KOPT-K1 (cell line): ENCODE results near the gene COL7A1.

Source experiments
- H3K27ac ChIP-seq: fragments of 200-600 bp; sonication (generic); 2 replicates; pipeline ENCODE4 v1.5.1; 2016; ENCODE audit warnings: antibody characterized with exemption, mild to moderate bottlenecking, low read depth, low read length; ENCODE audit not compliant: poor library complexity, severe bottlenecking
- H3K36me3 ChIP-seq: fragments of 200-600 bp; sonication (generic); 2 replicates; pipeline ENCODE4 v1.5.1; 2017; ENCODE audit warnings: antibody characterized with exemption, mild to moderate bottlenecking, low read length, moderate library complexity; ENCODE audit not compliant: insufficient read depth
- H3K9me3 ChIP-seq: fragments of 200-600 bp; sonication (generic); 2 replicates; pipeline ENCODE4 v1.5.1; 2017; ENCODE audit warnings: antibody characterized with exemption, low read length, mild to moderate bottlenecking; ENCODE audit not compliant: insufficient read depth, poor library complexity, severe bottlenecking

The COL7A1 gene

DNA sequence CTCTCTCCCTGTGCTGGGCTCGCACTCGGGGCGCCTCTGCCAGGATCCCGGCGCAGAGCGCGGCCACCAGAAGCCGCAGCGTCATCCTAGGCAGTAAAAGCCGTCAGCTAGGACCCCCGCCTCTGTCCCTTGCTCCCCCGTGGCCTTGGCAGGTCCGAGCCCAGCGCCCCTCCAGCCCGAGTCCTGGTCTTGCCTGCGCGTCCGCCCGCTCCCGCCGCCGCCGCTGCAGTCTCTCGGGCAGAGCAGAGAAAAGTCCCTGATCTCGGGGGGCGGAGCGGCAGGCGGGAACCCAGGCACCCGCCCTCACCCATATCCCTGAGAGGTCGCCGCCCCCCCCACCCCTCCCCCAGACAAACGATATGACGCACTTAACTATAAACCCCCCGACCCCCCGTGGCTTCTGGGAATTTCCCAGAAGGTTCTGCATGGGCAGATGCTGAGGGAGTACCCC lies at the start of gene COL7A1:
Gene COL7A1, minus strand, starts transcription at position 255 of the 451 bp plus-strand sequence. Its CDS starts 170 bp downstream, at position 85.
- H3K9me3 ChIP-seq, result no peaks in the 10 kb centered on the region
- no peak within 1 kb of the TSS for H3K27ac ChIP-seq
- peaks cover 36% of the 10 kb centered on the region for H3K36me3 ChIP-seq

DNA sequence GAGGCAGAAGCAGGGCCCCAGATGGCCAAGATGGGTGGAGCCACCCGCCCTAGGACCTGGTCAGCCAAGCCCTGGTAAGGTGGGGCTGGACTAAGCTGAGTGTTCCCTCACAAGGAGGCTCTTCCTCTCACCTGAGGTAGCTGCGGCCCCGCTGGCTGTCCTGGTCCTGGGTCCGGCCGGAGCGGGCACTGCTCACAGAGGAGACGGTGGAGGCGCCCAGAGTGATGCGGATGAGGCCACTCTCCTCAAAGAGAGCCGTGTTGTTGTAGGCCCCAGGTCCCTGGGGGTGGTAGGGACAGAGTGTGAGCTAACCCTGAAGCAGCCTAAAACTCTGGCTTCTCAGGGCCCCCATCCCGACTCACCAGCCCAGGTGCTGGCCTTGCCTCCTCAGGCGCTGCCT lies 47.5 kb upstream of the COL7A1 start:
- no peaks in the 10 kb centered on the region for H3K9me3 ChIP-seq
- no peak overlapping the region for H3K27ac ChIP-seq
- H3K36me3 ChIP-seq, result peaks cover 82% of the 10 kb centered on the region; the same call in 1 of the 2 replicates

DNA sequence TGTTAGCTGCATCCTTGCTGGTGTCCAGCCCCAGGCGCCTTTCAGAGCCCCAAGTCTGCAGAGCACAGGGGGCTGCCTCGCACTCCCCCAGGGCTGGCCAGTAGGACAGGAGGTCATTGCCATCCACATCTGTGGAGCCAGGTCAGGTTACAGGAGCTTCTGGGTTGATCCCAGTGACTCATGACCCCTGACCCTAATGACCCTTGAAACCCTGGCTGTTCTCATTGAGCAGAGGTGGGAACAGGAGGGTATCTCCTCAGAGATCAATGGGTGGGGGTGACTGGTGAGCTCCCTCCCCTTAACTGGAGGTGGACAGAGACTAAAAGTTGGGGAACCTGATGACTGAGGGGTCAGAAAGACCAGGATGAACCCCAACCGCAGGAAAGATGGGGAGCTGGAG lies 46.3 kb upstream of the COL7A1 start:
- H3K9me3 ChIP-seq, result no peaks in the 10 kb centered on the region
- H3K27ac ChIP-seq, result no peak overlapping the region
- H3K36me3 ChIP-seq, result peaks cover 76% of the 10 kb centered on the region; the same call in 1 of the 2 replicates

DNA sequence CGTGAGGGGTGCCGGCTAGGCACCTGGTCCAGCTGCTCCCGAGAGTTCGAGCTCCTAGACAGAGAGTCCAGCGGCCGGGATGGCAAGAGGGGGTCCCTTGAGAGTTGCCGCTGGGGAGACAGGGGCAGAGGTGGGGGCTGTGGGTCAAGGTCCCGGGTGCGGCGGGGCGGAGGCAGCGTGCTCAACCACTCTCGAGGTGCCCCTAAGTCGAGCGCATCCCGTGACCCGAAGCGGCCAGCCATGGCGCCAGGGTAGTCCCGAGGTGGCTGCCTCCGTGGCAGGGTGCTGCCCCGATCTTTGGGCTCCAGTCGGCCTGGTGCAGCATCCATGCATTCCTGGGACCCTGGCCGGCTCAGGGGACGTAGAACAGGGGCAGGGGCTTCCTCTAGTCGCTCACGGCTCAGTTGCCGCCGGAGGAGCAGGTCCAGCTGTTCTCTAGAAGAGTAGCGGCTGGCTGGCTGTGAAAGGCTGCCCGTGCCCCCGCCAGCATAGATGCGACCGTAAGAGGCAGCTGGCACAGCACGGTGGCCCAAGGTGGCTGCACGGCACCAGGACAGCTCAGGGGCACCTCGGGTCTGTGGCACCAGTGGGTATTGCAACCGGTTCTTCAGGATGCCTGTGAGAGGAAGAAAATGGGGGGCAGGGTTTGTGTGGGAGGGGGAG lies 44.9 kb upstream of the COL7A1 start:
- H3K36me3 ChIP-seq, result peaks cover 63% of the 10 kb centered on the region; the same call in 1 of the 2 replicates

DNA sequence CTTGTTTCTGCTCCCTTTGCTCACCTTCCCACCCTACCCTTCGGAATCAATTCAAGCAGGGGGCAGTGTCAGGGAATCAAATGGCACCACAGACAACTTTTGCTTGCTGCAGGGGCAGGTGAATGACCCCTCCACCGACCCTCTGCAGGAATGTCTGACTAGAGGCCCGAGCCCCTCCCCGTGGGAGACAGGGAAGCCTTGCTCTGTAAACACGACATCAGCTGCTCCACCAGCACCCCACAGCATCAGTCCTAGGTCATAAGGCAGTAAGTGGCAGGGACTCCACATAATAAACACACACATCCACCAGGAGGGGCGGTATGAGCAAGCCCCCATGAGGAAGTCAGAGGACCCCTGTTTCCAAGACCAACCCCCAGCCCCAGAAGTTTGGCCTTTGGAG lies 42.2 kb upstream of the COL7A1 start:
- Histone ChIP-seq H3K27ac (no peak overlapping the region), H3K9me3 (no peaks in the 10 kb centered on the region), H3K36me3 (peaks cover 46% of the 10 kb centered on the region; the same call in 1 of the 2 replicates)

More for the DNA sequence above, 44.9 kb upstream of the COL7A1 start:
- H3K9me3 ChIP-seq, result no peaks in the 10 kb centered on the region
- H3K27ac ChIP-seq, result no peak overlapping the region

DNA sequence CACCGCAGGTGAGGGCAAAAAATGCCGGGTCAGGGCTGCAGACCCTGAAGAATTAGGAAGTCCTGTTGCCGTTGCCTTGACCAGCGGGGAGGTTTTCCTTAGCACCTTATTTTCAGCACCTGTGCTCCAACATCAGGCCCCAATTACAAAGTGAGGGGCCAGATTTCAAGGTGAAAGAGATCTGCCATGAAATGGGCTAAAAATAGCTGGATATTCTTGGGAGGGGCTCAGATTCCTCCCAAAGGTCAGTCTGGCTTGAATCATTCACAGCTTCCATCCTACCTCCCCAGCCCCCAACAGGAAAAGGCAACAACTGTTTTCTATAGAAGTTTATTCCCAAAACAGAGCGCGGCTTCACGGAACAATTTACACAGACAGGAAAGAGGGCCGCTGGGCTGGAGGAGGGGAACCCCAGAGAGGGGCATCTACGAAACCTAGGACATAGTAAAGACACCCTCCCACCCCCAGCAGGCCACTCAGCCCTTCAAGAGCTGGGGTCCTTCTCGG lies 41.1 kb upstream of the COL7A1 start:
- no peaks in the 10 kb centered on the region for H3K9me3 ChIP-seq
- H3K27ac ChIP-seq, result peak overlapping the region; percentile 63
- peaks cover 44% of the 10 kb centered on the region; the same call in 1 of the 2 replicates for H3K36me3 ChIP-seq

DNA sequence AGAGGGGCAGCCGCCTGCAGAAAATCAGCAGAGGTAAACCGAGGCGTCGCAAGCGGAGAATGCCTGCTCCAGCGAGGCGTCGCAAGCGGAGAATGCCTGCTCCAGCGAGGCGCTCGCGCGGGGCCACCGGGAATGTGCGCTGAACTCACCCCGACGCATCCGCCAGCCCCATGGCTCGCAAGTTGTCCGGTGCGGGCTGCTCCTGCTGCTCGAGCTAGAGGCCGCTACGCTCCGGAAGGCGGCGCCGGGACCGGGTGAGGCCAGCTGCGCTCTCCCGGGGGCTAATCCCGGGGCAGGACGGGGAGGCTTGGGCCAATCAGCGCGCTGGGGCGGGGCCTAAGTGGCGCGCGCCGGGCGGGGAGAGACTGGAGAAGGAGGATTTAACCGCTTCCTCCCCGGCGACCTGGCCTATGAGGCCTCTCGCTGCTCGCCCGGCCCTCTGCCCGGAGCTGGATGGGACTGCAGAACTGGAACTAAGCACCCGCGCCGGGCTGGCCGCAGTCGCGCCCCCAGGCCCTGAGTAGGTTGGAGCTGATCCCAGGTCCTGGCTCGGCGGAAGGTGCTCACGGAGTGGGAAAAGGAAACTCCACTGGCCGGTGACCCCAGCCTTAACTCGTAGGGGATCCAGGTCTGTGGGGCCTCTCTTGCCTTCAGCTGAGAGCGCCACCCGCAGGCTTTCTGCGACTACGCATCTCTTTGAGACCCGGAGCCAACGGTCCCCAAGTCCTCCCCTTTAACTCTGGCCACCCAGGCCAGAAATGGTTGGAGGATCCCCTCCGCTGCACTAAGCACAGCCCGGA lies 40.3 kb upstream of the COL7A1 start, which contains the start of gene SLC26A6:
Gene SLC26A6, minus strand, starts transcription at position 240 of the 800 bp plus-strand sequence. Its CDS starts 68 bp downstream, at position 172.
- peaks cover 36% of the 10 kb centered on the region; the same call in 1 of the 2 replicates for H3K36me3 ChIP-seq
- H3K9me3 ChIP-seq, result no peaks in the 10 kb centered on the region
- peak within 1 kb of the TSS; percentile 63 for H3K27ac ChIP-seq

DNA sequence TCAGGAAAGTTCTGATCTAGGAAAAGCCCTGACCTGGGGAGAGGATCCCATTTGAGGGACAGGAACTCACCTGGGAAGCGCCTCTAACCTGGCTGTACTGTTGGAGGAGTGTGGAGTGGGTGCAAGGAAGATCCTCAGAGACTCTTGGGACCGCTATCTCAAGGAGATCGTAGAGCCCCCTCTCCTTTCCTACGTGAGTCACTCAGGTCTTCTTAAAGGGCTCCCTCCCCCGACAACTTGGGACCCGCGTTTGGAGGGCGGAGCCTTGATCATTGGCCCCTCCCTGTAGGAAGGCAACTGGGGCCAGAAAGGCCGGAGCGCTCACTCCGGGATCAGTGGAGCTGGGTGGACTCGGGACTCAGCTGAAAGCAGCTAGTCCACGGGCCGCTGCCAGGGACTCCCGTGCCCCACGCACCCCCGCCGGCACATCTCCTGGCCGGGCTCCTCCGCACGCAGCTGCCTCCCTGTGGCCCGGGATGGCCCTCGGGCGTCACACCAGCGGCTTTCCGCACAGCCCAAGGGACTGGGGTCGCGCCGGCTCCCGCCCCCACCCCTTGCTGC lies 39.6 kb upstream of the COL7A1 start:
- peaks cover 36% of the 10 kb centered on the region; the same call in 1 of the 2 replicates for H3K36me3 ChIP-seq
- H3K27ac ChIP-seq, result peak overlapping the region; percentile 63
- no peaks in the 10 kb centered on the region for H3K9me3 ChIP-seq

DNA sequence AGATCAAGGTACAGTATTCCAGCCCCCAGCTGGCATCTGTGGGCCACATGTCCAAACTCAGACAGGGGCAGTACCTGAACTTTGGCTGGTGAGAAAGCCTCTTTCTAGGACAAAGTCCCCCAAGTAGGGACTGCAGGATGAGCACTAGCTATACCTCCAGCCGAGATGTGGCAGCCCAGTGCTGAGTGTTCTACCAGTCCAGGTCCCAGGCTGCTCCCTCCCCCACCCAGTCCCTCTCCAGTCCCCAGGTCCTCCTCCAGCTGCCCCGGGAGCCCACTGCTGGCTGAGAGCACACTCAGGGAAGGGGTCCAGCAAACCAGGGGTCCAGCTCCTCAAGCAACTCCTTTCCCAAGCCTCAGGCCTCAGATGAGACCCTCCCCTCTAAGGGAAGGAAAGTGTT lies 38.6 kb upstream of the COL7A1 start:
- H3K36me3 ChIP-seq, result peaks cover 35% of the 10 kb centered on the region; the same call in 1 of the 2 replicates
- H3K9me3 ChIP-seq, result no peaks in the 10 kb centered on the region
- H3K27ac ChIP-seq, result no peak overlapping the region

DNA sequence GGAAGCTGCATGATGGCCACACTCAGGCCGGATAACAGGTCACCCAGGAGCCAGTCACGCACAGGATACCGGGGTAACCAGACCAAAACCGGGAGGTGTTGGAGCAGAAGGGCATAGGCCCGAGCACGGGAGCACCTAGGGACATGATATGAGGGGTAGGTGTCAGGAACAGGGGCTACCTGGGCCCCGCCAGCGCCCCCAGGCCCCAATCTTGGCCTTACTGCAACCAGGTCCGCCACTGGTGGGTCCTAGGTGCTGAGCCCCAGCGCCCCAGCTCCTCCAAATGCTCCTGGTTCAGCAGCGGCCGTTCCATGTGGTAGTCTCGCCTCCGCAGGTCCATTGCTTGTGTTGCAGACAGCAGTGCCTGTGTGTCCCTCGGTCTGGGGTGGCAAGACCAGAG lies 38.1 kb upstream of the COL7A1 start:
- H3K36me3 ChIP-seq, result peaks cover 38% of the 10 kb centered on the region; the same call in 1 of the 2 replicates
- H3K9me3 ChIP-seq, result no peaks in the 10 kb centered on the region
- no peak overlapping the region for H3K27ac ChIP-seq

DNA sequence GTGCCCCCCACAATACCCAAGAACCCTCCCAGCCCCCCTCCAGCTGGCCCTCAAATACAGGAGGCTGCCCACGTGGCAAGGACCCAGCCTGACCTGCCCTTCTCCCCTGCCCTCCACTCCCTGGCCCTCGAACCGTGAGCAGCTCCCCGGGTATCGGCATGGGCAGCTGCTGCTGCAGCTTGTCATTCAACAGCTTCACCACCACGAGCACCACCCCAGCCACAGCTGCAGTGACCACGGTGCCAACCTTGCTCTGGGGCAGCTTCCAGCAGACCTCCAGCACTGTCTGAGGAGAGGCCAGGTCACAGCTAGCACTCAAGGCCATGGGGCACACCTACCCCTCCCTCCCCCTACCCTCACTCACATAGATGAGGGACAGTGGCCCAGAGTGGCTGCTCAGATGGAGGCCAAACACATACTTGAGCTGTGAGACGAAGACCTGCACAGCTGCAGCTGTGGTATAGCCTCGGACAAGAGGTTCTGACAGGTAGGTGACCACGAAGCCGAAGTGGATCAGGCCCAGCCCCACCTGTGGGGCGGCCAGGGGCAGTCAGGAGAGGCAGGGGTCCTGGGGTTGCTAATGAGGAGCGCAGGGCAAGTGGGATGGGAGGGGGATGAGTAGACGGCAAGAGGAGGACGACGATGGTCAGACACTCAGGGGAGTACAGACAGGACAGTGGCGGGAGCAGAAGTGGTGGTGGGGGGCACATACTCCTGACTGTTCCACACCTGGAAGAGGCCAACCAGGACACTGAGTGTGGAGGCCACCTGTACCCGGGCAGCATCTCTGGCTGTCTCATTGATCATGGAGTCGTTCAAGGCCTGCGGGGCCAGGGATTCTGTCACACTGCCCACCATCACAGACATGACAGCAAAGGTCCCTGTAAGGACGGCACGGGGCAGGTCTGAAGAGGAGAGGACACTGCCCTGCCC lies 36.7 kb upstream of the COL7A1 start:
- Histone ChIP-seq H3K27ac (no peak overlapping the region), H3K9me3 (no peaks in the 10 kb centered on the region), H3K36me3 (peaks cover 53% of the 10 kb centered on the region; the same call in 1 of the 2 replicates)

DNA sequence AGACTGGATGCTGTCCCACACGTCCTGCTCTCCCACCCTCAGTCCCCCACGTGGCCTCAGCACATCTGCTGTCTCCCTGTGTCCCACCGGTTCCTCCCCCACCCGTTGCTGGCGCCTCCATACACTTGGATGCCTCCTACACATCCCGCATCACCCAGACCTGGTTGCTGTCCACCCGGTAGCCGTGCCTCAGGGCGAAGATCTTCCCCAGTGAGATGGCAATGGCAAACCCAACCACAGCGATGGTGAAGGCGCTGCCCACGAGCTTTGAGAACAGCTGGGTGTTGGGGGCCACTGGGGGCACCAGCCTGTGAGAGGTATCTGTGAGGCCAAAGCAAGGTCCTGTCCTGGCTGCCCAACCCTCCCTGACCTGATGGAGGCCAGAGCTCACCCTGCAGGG lies 35.7 kb upstream of the COL7A1 start:
- no peak overlapping the region for H3K27ac ChIP-seq
- no peaks in the 10 kb centered on the region for H3K9me3 ChIP-seq
- H3K36me3 ChIP-seq, result peaks cover 62% of the 10 kb centered on the region; the same call in 1 of the 2 replicates

DNA sequence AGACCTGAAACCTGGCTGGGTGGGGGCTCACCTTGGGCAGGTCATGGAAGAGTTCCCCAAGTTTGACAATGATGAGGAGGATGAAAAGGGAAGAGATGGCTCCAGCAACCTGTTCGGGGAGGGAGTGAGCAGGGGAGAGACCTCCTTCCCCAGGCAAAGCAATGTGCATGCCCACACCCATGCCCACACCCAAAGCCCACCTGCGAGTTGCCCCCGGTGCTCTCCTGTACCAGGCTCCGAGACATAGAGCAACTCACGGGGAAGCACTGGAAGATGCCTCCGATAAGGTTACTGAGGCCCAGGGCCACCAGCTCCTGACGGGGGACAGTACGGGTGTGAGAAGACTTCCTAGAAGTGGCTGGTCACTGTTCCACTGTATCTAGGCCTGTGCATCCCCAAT lies 35.3 kb upstream of the COL7A1 start:
- Histone ChIP-seq H3K36me3 (peaks cover 67% of the 10 kb centered on the region; the same call in 1 of the 2 replicates), H3K9me3 (no peaks in the 10 kb centered on the region), H3K27ac (no peak overlapping the region)

DNA sequence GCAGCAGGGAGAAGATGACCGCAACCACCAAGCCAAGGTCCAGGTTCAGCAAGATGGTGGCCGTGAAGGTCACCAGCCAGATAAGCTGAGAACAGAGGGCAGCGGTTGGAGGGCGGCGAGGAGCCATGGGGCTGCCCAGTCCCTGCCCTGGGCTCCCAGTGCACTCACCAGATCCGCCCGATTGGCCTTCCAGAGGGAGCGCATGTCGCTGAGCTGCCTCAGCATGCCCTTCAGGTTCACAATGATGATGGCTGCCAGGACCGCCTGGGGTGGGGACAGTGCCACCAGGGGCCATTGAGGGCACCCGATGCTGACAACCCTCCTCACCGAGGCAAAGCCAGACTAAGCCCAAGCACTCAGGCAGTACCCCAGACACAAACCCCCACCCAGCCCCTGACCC lies 34.8 kb upstream of the COL7A1 start:
- no peaks in the 10 kb centered on the region for H3K9me3 ChIP-seq
- peaks cover 72% of the 10 kb centered on the region; the same call in 1 of the 2 replicates for H3K36me3 ChIP-seq
- no peak overlapping the region for H3K27ac ChIP-seq
